Renal pelvis (tissue), 4 donors: ENCODE results near the gene NME2. TPM values are rescaled to one million over a fixed set of nuclear protein-coding genes. Genes with fewer than 3 reads are reported as not detected.
A peak's percentile ranks its signal among the peaks of the same experiment; 100 is the strongest.
"Not testable (repeated sequence)": the region's sequence is repeated elsewhere in the genome, so short reads cannot be mapped to it uniquely, and the experiment has no call there.

Source experiments
- DNase-seq: peaks from one replicate; pipeline ENCODE4 v3.0.0-alpha.2; 2013
- polyA plus RNA-seq, 3 donors: library from polyadenylated mRNA; unstranded; fragments of 120-200 nt; gene quantifications; one replicate each; pipeline ENCODE4 v1.2.1, GENCODE V29; 2013; ENCODE audit not compliant: insufficient read length in 3 of 3

Gene NME2
- polyA plus RNA-seq, 3 donors = 273 to 303 (median 283) TPM

DNA sequence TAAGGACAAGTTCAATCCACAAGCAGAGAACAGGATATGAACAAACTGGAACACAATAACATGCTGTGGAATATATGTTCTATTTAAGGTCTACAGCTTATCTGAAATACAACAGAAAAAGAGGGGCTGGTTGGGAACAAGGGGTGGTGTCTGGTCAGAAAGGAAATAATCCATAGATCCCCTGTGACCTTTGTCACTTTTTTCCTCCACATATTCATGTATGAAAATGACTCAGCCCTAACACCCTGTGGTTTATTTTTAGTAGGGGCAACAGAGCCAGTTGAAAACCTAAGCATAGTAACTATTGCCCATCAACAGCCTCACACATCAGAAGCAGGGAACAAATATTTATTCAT is 33.3 kb upstream of the NME2 start:
- no peak for DNase-seq

DNA sequence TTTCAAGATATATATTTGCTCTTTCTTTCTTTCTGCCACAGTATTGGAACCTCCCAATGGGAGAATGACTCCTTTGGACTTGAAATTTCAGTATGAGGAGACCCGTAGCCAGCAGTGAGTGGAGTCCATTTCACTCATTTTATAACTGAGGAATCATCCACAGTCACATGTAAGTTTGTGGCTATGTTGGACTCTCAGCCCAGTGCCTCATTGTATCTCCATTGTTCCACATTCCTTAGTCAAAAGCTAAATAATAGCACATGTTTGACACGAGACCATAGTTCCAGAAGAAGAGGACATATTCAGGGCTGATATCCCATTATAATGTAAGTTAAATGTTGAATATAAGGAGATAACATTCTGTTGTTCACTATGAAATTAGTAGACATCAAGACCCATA is 32.8 kb upstream of the NME2 start:
- DNase-seq = no peak

DNA sequence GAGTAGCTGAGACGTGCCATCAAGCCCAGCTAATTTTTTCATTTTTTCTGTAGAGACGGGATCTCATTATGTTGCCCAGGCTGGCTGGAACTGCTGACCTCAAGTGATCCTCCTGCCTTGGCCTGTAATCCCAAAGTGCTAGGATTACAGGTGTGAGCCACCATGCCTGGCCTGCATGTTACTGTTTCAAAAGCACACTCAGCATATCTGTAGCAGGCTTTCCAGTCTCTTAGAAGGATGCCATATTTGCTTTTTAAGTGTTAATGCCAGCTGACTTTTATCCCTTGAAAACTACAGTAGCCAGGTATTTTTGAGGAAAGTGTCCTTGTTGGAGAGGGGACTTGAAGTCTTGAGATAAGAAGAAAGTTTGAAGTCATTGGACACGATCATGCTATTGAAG is 30.3 kb upstream of the NME2 start:
- DNase-seq = no peak

DNA sequence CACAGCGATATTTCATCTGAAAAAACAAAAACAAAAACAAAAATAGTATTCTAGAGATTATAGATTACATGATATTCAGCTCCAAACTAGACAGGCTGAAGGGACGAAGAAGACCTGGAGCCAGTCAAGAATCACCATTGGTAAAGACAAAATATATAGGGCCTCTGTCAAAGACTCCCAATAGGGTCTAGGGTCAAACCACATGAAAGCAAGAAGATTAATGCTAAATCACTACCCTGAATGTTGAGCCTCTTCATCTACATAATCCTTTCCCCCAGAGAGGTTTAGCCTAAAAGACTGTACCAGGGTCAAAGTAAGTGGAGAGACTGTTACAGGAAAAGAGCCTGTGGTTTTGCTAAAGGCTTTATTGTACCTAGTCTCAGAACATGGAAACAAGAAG is 23.6 kb upstream of the NME2 start:
- no peak for DNase-seq

DNA sequence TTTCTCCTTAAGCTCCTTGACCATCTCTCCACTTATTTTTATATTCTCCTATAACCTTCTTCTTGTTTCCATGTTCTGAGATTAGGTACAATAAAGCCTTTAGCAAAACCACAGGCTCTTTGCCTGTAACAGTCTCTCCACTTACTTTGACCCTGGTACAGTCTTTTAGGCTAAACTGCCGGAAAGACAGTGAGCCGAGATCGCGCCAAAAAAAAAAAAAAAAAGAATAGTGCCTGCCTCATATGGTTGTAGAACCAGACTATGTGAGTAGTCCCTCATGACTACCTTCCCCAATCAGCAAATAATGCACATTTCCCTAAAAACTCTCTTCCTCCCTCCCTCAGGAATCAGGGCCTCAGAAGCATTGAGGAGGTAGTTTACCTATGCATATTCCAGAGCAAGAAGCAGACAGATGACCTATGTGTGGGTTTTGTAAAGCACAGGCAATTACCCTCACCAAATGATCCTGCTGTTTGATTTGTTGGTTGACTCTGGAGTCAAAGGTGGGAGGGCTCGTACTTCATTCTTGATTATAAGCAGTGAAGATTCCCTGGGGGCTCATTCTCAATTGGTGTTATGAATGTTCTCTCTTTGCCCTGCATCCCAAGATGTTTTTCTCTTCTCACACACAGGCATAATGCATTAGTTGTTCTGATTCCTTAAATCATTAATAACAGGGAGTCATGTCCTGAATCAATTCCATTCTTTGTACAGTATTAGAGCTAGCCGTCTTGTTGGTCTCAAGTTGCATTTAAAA is 21.8 kb upstream of the NME2 start:
- peak; percentile 39 for DNase-seq

DNA sequence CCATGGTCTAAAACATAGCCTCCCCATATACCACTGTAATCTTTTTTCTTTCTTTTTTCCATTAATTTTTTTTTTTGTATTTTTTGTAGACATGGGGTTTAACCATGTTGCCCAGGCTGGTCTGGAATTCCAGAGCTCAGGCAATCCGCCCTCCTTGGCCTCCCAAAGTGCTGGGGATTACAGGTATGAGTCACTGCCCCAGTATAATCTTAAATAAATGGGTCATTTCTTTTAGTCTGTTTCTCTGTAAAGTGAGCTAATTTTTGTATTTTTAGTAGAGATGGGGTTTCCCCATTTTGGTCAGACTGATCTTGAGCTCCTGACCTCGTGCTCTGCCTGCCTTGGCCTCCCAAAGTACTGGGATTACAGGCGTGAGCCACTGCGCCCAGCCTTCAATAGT is 18.6 kb upstream of the NME2 start:
- DNase-seq = no peak

DNA sequence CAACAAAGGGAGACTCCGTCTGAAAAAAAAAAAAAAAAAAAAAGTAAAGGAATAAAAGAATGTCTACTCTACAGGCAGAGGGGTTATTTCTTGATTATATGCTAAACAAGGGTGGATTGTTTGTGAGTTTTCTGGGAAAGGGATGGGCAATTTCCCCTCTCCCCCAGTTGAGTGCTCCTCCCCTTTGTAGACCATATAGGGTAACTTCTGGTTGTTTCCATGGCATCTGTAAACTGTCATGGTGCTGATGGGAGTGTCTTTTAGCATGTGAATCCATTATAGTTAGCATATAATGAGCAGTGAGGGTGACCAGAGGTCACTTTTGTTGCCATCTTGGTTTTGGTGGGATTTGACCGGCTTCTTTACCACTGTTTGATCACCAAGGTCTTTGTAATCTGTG is 17.0 kb upstream of the NME2 start:
- no peak for DNase-seq

DNA sequence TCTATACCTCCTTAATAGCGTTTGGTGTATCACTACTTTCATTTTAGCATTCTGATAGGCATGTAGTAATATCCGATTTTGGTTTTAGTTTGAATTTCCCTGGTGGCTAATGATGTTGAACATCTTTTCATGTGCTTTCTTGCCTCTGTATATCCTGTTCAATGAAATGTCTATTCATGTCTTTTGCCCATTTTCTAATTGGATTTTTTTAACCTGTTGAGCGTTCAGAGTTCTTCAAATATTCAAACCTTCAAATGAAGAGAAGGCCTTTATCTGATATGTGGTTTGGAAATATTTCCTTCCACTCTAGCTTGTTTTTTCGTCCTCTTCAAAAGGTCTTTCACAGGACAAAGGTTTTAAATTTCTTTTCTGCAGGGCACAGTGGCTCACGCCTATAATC is 15.3 kb upstream of the NME2 start:
- DNase-seq = no peak

DNA sequence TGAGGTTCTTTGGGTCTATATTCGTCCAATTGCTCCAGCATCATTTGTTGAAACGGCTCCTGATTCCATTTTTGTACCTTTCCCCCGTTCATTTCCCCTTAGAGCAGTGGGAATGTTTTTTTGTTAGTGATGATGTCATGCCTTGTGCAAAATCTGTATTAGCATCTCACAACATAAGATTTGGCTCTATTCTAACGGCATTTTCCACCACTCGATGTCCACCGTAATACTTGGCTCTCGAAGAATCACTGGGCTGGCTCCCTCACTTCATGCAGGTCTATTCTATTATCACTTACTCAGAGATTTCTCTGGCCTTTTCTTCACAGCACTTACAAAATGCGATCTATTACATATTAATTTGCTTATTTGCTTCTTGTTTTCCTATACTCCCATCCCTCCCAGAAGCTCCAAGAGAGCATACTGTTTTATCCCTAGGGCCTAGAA is 13.4 kb upstream of the NME2 start:
- peak; percentile 34 for DNase-seq

DNA sequence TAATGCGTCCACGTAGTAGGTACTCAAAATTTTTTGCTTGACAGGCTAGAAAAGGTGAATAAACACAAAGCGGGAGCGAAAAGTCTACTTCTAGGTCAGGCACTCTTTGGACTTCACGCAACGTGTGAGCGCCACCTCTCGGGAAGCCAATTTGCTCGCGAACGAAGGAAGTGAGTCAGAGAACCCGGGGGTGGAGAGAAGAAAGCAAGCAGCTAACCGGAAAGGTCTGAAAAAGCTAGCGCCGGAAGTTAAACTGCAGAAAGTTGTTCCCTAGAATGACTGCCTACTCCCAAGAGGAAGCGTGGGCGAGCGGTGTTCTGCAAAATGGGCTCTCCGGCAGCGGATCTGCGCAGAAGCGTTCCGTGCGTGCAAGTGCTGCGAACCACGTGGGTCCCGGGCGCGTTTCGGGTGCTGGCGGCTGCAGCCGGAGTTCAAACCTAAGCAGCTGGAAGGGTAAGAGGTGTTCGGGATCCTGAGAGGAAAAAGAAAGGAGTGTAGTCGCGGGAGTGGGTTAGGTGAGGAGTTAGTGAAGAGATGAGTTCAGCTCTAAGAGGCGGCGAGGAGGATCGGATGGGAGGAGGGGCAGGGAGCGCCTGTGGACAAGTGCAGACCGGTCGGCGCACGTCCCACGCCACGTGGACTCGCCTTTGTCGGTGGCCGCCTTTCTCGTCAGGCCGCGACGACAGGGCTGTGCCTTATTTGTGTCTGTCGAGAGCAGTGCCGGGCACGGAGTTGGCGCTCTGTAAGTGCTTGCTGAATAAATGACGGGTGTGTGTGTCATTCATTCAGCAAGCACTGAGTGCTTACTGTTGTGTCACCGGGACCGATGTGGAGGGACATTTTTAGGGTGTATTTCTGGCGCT is 12.8 kb upstream of the NME2 start, which contains the start of gene NME1:
TSS of gene NME1 (plus strand) at position 350 of the 863 bp plus-strand sequence. CDS start 2,096 bp downstream, outside the sequence.
- DNase-seq = peak; percentile 99

DNA sequence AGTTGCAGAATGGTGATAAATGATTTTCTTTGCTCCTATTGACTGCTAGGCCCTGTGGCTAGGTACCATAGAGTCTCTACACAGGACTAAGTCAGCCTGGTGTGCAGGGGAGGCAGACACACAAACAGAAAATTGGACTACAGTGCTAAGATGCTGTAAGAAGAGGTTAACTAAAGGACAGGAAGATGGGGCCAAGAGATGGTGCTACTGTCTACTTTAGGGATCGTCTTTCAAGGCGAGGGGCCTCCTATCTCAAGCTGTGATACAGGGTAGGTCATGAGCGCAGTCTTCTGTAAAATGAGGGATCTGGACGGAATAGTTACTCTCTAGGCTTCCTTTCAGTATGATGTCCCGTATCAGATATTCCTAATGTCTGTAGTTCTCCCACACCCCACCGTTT is 12.0 kb upstream of the NME2 start:
- DNase-seq = no peak

DNA sequence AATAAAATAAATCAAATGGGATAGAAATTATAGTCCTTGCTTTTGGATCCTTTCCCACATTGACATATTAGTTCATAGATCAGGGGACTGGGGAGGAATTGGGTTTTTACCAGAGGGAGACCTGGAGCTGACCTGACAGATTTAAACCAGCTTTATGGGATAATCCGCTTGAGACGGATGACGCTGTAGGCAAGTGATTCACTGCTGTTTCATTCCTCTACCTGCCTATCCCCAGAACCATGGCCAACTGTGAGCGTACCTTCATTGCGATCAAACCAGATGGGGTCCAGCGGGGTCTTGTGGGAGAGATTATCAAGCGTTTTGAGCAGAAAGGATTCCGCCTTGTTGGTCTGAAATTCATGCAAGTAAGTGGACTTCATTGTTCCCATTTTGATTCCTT is 10.8 kb upstream of the NME2 start:
- DNase-seq = no peak

DNA sequence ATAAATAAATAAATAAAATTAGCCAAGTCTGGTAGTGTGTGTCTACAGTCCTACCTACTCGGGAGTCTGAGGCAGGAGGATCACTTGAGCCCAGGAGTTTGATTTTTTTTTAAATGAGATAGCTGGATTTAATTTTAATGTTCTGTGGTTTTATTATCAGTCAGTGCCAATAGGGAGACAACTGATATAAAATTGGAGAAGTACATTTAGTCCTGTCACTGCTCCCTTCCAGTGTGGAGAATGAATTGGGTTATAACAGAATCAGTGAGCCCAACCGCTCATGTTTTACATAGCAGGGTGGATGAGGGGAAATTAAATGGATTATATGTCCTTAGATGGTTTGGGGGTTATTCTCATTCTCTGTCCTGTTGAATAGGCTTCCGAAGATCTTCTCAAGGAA is 6.6 kb upstream of the NME2 start:
- no peak for DNase-seq

DNA sequence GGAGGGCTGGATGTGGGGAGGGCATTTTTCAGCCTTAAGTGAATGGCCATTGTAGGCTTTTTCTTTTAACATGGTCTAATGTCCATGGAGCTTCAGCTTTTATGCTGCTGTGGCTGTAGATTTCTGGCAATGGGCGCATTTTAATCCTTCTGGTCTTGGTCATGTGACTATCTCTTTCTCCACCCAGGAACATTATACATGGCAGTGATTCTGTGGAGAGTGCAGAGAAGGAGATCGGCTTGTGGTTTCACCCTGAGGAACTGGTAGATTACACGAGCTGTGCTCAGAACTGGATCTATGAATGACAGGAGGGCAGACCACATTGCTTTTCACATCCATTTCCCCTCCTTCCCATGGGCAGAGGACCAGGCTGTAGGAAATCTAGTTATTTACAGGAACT is 4.7 kb upstream of the NME2 start:
- no peak for DNase-seq

DNA sequence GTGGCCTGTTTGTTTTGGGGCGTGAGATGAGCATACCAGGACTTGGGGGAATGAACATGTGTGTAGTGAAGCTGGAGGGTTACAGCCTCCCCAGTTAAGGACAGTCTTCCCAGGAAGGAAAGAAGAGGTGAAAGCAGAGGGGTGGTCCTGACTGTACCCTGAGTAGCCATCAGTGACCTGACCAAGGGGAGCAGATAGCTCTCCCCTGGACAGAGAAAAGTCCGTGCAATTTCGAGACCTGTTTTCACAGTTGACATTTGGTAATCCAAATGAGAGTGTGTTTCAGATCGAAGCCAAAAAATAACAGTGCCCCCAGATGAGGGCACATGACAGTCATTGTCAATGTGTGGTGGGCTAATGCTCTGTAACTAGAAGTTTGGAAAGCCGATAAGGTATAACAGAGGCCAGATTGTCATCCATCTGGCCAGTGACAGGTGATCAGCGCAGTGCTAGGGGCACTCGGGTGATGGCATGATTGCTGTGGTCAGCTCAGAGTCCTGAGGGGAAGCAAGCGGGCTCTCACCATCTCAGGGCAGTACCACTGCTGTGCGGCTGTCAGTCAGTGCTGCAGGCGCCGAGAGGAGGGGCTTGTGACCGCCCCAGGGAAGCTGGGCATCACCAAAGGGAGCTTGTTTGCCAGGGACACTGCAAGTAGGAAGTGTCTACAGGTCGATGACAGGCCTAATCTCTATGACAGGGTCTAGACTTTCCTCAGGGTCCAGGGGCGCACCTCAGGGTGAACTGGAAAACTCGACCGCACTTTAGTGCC is 1.1 kb upstream of the NME2 start:
- DNase-seq = no peak

DNA sequence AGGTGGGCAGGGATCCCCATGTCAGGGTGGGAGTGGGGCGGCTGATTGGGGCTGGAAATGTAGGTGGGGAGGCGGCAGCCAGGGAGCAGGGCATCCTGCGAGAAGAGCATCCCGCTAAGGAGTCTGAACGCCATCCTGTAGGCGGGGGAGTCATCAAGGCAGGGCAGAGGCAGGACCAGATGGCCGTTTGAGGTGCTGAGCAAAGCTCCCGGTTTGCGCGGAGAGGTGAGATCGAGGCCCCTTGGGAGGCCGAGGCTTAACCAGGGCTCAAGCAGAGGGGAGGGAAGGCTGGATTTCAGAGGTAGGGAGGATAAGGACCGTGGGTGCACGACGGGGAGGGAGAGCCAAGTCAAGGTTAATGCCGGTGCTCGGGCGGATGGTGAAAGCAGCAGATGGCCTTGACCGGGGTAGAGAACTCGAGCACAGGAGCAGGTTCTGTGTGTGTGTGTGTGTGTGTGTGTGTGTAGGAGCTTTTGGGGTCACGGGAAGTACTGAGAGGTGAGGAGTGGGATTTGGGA is 472 bp upstream of the NME2 start:
- no peak for DNase-seq

DNA sequence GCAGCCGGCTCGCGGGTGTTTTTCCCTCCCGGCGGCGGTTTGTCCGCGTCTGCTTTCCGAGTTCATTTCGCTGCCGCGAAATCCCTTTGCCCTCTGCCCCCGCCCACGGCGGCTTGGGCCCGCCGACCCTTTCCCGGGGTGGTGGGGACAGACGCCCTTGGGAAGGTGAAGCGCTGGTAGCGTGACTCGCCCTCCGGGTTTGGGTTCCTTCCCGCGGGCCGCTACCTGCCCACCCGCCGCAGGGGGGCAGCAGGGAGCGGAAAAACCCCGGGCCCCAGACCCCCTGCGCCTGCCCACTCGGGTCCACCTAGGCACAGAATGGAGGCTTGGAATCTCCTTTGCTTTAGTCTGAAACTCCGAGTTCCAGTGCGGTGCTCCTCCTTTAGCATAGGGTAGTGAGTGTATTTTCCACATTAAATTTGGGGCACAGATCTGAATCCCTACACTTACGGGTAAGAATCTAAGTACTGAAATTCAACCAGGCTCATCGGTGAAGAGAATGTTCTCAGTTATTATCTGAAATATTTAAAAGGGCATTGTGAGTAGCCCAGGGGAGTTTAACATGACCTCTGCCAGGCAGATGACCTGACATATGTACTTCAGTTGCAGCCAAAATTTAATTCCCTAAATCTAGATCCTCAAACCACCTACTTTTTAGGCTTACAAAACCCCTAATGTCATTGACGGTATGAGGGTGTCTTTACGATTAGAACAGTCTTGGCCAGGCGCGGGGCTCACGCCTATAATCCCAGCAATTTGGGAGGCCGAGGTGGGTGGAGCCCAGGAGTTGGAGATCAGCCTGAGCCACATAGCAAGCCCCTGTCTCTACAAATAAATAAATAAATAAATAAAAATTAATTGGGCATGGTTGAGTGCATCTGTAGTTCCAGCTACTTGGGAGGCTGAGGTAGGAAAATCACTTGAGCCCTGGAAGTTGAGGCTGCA is 1.0 kb downstream of the NME2 start:
- peak; percentile 36 for DNase-seq

DNA sequence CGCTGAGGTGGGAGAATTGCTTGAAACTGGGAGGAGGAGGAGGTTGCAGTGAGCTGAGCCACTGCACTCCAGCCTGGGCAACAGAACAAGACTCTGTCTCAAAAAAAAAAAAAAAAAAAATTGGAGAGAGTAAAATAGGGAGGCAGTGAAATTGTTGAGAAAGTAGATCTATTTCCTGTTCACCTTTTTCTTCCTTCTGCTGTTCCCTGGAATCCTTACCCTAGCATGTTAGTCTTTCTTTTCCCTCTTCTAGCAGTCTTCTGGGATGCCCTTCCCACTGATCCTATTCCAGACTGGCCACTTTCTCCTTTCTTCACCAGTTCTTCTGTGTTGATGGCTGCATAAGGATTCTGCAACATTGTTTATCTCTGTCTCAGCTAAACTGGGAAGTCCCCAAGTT is 3.1 kb downstream of the NME2 start:
- DNase-seq = no peak

DNA sequence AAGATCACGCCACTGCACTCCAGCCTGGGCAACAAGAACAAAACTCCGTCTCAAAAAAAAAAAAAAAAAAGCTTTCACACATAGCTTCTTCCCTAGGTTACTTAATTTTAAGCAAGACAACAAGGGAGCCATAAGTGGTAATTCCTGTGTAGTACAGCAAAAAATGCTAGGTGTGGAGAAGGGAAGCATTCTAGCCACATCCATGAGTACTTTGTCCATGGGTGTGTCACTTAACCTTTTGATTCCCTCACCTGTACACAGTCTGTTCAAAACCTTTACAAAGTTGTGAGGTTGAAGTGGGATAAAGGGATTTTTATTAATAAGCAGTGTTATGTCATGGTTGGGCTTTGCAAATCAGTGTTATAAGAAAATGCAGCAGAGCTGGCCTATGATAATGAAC is 4.5 kb downstream of the NME2 start:
- no peak for DNase-seq

DNA sequence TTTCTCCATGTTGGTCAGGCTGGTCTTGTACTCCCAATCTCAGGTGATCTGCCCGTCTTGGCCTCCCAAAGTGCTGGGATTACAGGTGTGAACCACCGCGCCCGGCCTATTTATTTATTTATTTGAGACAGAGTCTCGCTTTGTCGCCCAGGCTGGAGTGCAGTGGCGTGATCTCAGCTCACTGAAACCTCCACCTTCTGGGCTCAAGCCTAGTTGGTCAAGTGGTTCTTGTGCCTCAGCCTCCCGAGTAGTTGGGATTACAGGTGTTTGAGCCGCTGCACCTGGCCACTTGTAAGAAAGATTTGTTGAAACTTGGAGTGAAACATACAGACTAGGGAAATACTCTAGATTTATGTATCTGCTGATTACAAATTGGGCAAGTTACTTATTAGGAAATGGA is 5.8 kb downstream of the NME2 start:
- not testable (repeated sequence) for DNase-seq

DNA sequence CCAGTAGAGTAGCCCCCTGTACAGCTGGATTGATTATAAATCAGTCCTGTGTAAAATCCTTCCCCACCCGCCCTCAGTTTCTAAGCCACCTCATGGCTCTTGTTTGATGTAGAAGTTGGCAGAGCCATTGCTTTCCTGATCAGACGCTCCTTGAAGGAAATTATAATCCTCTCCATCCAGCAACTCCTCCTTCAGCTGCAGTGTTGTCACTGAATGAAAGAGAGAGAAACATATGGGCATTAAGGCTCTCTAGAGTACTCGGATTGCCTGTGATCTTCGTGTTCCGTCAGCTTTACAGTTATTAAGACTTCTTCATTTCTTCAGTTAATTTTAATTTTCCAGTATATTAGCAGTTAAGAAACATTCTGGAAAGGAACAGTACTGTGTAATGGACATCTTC is 14.3 kb downstream of the NME2 start:
- DNase-seq = no peak
